Measurements from ENCODE around the gene TMEM235.

DNA sequence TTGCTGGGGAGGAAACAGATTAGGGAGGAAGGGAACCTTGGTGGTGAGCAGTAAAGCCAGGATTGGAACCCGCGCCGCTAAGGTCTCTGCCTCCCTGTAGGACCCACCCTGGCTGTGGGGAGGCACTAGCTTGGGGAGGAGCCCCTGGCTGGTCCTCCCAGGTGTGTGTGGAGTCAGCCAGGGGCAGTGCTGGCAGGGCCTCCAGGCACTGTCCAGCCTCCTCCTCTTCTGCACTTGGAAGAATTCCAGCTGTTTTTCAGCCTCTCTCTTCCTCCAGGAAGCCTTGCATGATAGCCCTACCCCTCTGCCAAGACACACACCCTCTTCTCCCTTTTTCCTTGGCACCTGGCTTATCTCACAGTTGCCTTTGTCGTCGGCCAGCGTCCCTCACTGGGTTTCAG lies 34.8 kb downstream of the TMEM235 start:
- no peak for TF ChIP-seq SPI1 (IDR thresholded peaks at IDR 0.05; ENCODE audit: low read depth, low read length)
- TF ChIP-seq POLR2A (IDR thresholded peaks at IDR 0.05; ENCODE audit: low read depth, low read length): no peak
